Uterus (tissue), 4 donors: Measurements from ENCODE around the gene RB1. TPM values are rescaled to one million over a fixed set of nuclear protein-coding genes. Genes with fewer than 3 reads are reported as not detected.

Experiments used
- DNase-seq, 2 donors: peaks; one replicate each; pipeline ENCODE4 v3.0.0-alpha.2; 2019 to 2020
- H3K27ac ChIP-seq, 2 donors: fragments of 200-600 bp; sonication (generic); 1 replicate in 1 of 2; 2 replicates in 1 of 2; pipeline ENCODE4 v1.5.1; 2016 to 2018
- H3K27me3 ChIP-seq, 2 donors: fragments of 200-600 bp; sonication (generic); one replicate each; pipeline ENCODE4 v1.5.1; 2018 to 2019; ENCODE audit warnings: control low read depth in 1 of 2
- H3K36me3 ChIP-seq, 2 donors: fragments of 200-600 bp; sonication (generic); one replicate each; pipeline ENCODE4 v1.5.1; 2019; ENCODE audit warnings: control low read depth in 1 of 2
- H3K4me1 ChIP-seq, 2 donors: fragments of 200-600 bp; sonication (generic); one replicate each; pipeline ENCODE4 v1.5.1; 2018 to 2019; ENCODE audit warnings: control low read depth in 1 of 2
- H3K4me3 ChIP-seq, 2 donors: fragments of 200-600 bp; sonication (generic); 1 replicate in 1 of 2; 2 replicates in 1 of 2; pipeline ENCODE4 v1.5.1; 2018 to 2019; ENCODE audit warnings: mild to moderate bottlenecking in 1 of 2
- H3K9me3 ChIP-seq, 2 donors: fragments of 200-600 bp; sonication (generic); one replicate each; pipeline ENCODE4 v1.5.1; 2019; ENCODE audit warnings: control low read depth in 1 of 2
- POLR2A ChIP-seq, 2 donors: fragments of 450-650 bp; IDR thresholded peaks; one replicate each; pipeline ENCODE4 v1.6.1; 2016; ENCODE audit warnings: antibody characterized with exemption in 2 of 2, mild to moderate bottlenecking in 1 of 2, moderate library complexity in 1 of 2
- intact Hi-C: fragments of 100-400 bp; cut with DNase I; formaldehyde crosslinking; loops from one replicate; pipeline ENCODE4 v1.15.1; 2023; ENCODE audit warnings: low total_unique reads
- total RNA-seq, 4 donors: library from RNA; depleted of rRNA in 3 of 4; stranded (reverse); fragments of >200 nt in 3 of 4; gene quantifications; one replicate each; pipeline versions ENCODE4 v1.1.0 to v1.2.4, GENCODE V29; 2014 to 2023
- TF ChIP-seq, protein P1 (sequence below), 4 experiments: fragments of 200-600 bp in 2 of 4; fragments of 450-650 bp in 2 of 4; sonication (generic) in 2 of 4; IDR thresholded peaks; one replicate each; pipeline ENCODE4 v1.5.1; 2016 to 2019; ENCODE audit warnings: antibody characterized with exemption in 4 of 4, mild to moderate bottlenecking in 2 of 4, moderate library complexity in 1 of 4
- donor health status: DM: yes; HTN: yes; CAD: no.

Gene RB1
- total RNA-seq, 4 donors from 2014 or later, result 27.4 to 58.1 (median 33.9) TPM

DNA sequence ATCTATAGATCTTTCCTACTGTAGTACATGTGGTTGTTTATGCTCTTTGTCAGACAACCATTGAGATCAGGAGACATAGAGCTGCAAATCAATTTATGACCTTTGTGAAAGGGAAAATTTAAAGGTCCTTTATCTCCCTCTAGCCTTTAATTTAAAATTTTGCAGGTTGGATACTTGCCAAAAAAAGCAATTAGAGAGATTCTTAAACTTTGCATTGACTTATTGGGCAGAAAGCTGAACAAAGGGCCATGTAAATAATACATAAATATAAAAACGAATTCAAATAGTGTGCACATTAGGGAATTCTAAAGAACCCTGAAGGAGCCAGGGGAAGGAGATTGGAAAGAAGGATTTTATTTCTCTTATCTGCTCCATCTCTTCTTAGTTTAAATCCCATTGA is 22.0 kb upstream of the RB1 start:
- Histone ChIP-seq H3K4me3 (no peak overlapping the region), H3K4me1 (no peaks in the 10 kb centered on the region), H3K27ac (no peak overlapping the region), H3K36me3 (no peaks in the 10 kb centered on the region), H3K27me3 (no peaks in the 10 kb centered on the region), H3K9me3 (no peaks in the 10 kb centered on the region)
- intact Hi-C loops, result no loop called here
- TF ChIP-seq, protein P1, sequence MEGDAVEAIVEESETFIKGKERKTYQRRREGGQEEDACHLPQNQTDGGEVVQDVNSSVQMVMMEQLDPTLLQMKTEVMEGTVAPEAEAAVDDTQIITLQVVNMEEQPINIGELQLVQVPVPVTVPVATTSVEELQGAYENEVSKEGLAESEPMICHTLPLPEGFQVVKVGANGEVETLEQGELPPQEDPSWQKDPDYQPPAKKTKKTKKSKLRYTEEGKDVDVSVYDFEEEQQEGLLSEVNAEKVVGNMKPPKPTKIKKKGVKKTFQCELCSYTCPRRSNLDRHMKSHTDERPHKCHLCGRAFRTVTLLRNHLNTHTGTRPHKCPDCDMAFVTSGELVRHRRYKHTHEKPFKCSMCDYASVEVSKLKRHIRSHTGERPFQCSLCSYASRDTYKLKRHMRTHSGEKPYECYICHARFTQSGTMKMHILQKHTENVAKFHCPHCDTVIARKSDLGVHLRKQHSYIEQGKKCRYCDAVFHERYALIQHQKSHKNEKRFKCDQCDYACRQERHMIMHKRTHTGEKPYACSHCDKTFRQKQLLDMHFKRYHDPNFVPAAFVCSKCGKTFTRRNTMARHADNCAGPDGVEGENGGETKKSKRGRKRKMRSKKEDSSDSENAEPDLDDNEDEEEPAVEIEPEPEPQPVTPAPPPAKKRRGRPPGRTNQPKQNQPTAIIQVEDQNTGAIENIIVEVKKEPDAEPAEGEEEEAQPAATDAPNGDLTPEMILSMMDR (IDR thresholded peaks at IDR 0.05), result no peak
- TF ChIP-seq POLR2A (IDR thresholded peaks at IDR 0.05), result no peak
- no peak for DNase-seq

DNA sequence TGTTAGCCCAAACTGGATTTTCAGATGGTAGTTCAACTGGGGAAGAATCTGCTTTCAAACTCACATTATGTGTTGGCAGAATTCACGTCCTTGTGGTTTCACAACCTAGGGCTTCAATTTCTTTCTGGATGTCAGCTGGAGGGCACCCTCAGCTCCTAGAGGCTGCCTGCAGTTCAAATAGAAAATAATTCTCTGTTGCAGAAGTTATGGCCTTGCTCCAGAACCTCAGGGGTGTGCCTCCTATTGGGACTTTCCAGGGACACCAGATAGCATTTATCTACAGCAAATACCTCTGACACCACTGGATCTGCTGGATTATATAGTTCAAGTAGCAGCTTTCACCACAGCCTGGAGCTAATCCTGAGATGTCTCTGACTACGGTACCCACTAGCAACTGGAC is 11.8 kb upstream of the RB1 start:
- DNase-seq, result no peak
- H3K9me3 ChIP-seq, result no peaks in the 10 kb centered on the region
- no peak overlapping the region for H3K4me3 ChIP-seq
- TF ChIP-seq, protein P1 (IDR thresholded peaks at IDR 0.05), result no peak
- no peak for TF ChIP-seq POLR2A (IDR thresholded peaks at IDR 0.05)
- intact Hi-C loops, result no loop called here
- no peaks in the 10 kb centered on the region for H3K36me3 ChIP-seq
- no peaks in the 10 kb centered on the region for H3K27me3 ChIP-seq
- H3K4me1 ChIP-seq, result no peaks in the 10 kb centered on the region
- no peak overlapping the region for H3K27ac ChIP-seq

DNA sequence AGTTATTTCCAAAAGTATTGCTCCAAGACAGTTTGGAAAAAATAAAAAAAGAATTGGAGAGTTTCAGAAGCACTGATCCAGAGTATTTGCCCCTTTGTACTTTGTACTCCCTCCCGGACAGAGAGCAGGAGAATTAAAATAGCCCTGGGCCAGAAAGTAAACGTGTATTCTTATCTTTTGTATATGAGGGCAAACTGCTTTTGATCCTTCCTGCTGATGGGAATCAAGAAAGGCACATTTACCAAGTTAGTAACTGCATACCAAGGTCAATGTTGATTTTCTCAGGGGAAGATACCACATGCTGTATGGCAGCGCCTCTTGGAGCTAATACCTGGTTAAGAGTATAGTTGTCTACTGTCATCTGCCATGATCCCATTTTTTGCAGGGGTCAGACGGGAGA is 10.9 kb upstream of the RB1 start:
- H3K27ac ChIP-seq, result no peak overlapping the region
- intact Hi-C loops, result no loop called here
- H3K36me3 ChIP-seq, result no peaks in the 10 kb centered on the region
- no peaks in the 10 kb centered on the region for H3K27me3 ChIP-seq
- H3K9me3 ChIP-seq, result no peaks in the 10 kb centered on the region
- DNase-seq, result no peak
- TF ChIP-seq, protein P1 (IDR thresholded peaks at IDR 0.05), result no peak
- H3K4me1 ChIP-seq, result no peaks in the 10 kb centered on the region
- no peak overlapping the region for H3K4me3 ChIP-seq

DNA sequence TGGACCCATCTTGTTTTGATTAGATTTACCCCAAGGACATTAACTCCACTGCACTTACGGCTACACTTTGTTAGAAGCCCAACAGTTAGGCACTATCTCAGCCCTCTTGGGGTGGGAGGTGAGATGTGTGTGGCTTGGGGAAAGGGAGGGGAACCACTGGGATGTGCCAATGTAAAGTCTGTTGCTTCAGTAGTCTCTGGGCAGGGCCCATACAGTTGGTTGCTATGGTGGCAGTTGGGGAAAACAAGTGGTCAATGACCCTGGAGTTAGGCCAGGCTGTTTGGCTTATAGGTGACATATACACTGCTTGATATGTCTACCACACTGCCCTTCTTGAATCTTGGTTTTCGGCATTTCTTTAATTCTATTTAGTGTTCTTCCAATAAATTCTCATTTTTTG is 8.9 kb upstream of the RB1 start:
- Histone ChIP-seq H3K9me3 (no peaks in the 10 kb centered on the region), H3K27ac (no peak overlapping the region), H3K36me3 (no peaks in the 10 kb centered on the region), H3K4me1 (no peaks in the 10 kb centered on the region), H3K27me3 (no peaks in the 10 kb centered on the region), H3K4me3 (no peak overlapping the region)
- TF ChIP-seq POLR2A (IDR thresholded peaks at IDR 0.05), result no peak
- TF ChIP-seq, protein P1 (IDR thresholded peaks at IDR 0.05), result no peak
- DNase-seq, result no peak
- intact Hi-C loops, result no loop called here

DNA sequence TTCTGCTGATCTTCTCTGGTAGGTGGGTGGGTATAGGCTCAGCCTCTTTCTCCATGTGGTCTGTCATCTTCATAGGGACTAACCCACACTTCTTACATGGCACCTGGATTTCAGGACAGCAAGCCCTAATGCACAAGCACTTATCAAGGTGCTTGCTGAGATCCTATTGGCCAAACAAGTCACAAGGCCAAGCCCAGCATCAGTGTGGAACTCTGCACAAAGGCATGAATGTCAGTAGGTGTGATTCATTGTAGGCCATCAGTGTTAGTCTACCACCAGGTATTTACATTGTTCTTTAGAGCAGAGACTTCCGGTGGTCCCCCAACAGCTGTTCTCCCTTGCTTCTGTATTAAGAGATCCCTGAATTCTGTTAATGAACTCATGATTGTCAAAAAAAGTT is 8.3 kb upstream of the RB1 start:
- Histone ChIP-seq H3K27ac (no peak overlapping the region), H3K27me3 (no peaks in the 10 kb centered on the region), H3K4me3 (no peak overlapping the region), H3K36me3 (no peaks in the 10 kb centered on the region), H3K9me3 (no peaks in the 10 kb centered on the region), H3K4me1 (no peaks in the 10 kb centered on the region)
- TF ChIP-seq, protein P1 (IDR thresholded peaks at IDR 0.05), result no peak
- TF ChIP-seq POLR2A (IDR thresholded peaks at IDR 0.05), result no peak
- intact Hi-C loops, result no loop called here
- DNase-seq, result no peak
